ENCODE results near the gene ELMOD1. TPM values are rescaled to one million over a fixed set of nuclear protein-coding genes. Genes with fewer than 3 reads are reported as not detected.

The ELMOD1 gene
- total RNA-seq, 1 donor from 2014 or later, result not detected

GRCh38 chr11:107678632-107678971, 87.7 kb downstream of the ELMOD1 start:
- Mint-ChIP-seq H3K27ac (no peak overlapping the region), H3K4me3 (no peak overlapping the region), H3K36me3 (ENCODE audit: low read depth) (no peaks in the 10 kb centered on the region), H3K4me1 (no peaks in the 10 kb centered on the region), H3K9me3 (no peaks in the 10 kb centered on the region), H3K27me3 (peaks cover 3% of the 10 kb centered on the region)
- intact Hi-C loops (cut with micrococcal nuclease), result no loop called here
- ATAC-seq (ENCODE audit: low read depth), result no peak
- no peak for TF ChIP-seq CTCF (IDR thresholded peaks at IDR 0.05)
- CTCF ChIA-PET, result no interaction called here
- no peak for DNase-seq
- POLR2A ChIA-PET, result no interaction called here

- H3K4me3 Mint-ChIP-seq, result no peak overlapping the region
- ATAC-seq (ENCODE audit: low read depth) (no peak), DNase-seq (no peak)
- H3K36me3 Mint-ChIP-seq (ENCODE audit: low read depth), result no peaks in the 10 kb centered on the region
- H3K9me3 Mint-ChIP-seq, result no peaks in the 10 kb centered on the region
- H3K27ac Mint-ChIP-seq, result no peak overlapping the region
- H3K27me3 Mint-ChIP-seq, result peaks cover 3% of the 10 kb centered on the region
- CTCF ChIA-PET, result no interaction called here
- no peaks in the 10 kb centered on the region for H3K4me1 Mint-ChIP-seq
- POLR2A ChIA-PET, result no interaction called here
- intact Hi-C loops (cut with micrococcal nuclease), result no loop called here
- no peak for TF ChIP-seq CTCF (IDR thresholded peaks at IDR 0.05)
Observed at GRCh38 chr11:107679255-107680024, 88.5 kb downstream of the ELMOD1 start.

GRCh38 chr11:107682171-107682570, 91.2 kb downstream of the ELMOD1 start:
- Mint-ChIP-seq H3K4me3 (no peak overlapping the region), H3K9me3 (no peaks in the 10 kb centered on the region), H3K4me1 (no peaks in the 10 kb centered on the region), H3K36me3 (ENCODE audit: low read depth) (no peaks in the 10 kb centered on the region), H3K27me3 (peaks cover 3% of the 10 kb centered on the region), H3K27ac (no peak overlapping the region)
- intact Hi-C loops (cut with micrococcal nuclease), result no loop called here
- ChIA-PET CTCF (no interaction called here), POLR2A (no interaction called here)
- no peak for ATAC-seq (ENCODE audit: low read depth)
- no peak for TF ChIP-seq CTCF (IDR thresholded peaks at IDR 0.05)
- no peak for DNase-seq

- no peaks in the 10 kb centered on the region for H3K9me3 Mint-ChIP-seq
- no peak for TF ChIP-seq CTCF (IDR thresholded peaks at IDR 0.05)
- ChIA-PET POLR2A (no interaction called here), CTCF (no interaction called here)
- intact Hi-C loops (cut with micrococcal nuclease), result no loop called here
- H3K4me1 Mint-ChIP-seq, result no peaks in the 10 kb centered on the region
- no peak overlapping the region for H3K4me3 Mint-ChIP-seq
- ATAC-seq (ENCODE audit: low read depth), result no peak
- no peak overlapping the region for H3K27ac Mint-ChIP-seq
- H3K36me3 Mint-ChIP-seq (ENCODE audit: low read depth), result no peaks in the 10 kb centered on the region
- peaks cover 3% of the 10 kb centered on the region for H3K27me3 Mint-ChIP-seq
- no peak for DNase-seq
Observed at GRCh38 chr11:107682572-107682971, 91.6 kb downstream of the ELMOD1 start.

DNA sequence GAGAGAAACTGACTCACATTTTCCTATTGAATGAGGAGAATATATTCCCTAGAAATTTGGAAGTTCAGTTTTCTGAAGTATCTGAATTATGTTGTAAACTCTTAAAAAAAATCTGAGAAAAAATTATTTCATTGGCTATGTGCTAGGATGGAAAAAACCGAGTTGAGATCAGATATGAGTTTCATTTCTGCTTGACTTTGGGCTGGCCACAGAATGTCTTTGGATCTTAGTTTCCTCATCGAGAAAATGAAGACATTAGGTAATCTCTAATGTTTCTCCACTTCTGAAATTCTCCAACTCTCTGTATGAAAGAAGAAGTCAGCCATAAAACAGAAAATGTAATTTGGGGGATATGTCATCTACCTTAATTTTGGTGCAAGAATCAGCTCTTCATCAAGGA, 92.1 kb downstream of the ELMOD1 start:
- POLR2A ChIA-PET, result no interaction called here

More for the DNA sequence above, 92.1 kb downstream of the ELMOD1 start:
- no peaks in the 10 kb centered on the region for H3K4me1 Mint-ChIP-seq
- H3K27me3 Mint-ChIP-seq, result peaks cover 3% of the 10 kb centered on the region
- DNase-seq (no peak), ATAC-seq (ENCODE audit: low read depth) (no peak)
- intact Hi-C loops (cut with micrococcal nuclease), result no loop called here
- H3K27ac Mint-ChIP-seq, result no peak overlapping the region
- H3K9me3 Mint-ChIP-seq, result no peaks in the 10 kb centered on the region
- CTCF ChIA-PET, result interaction anchor here (0.6 to 1.1 kb wide), 3 partner anchors 16 to 134 kb away, joined by 3 to 4 read pairs (median 3); no protein-coding TSS in a partner anchor
- no peak for TF ChIP-seq CTCF (IDR thresholded peaks at IDR 0.05)
- no peak overlapping the region for H3K4me3 Mint-ChIP-seq
- no peaks in the 10 kb centered on the region for H3K36me3 Mint-ChIP-seq (ENCODE audit: low read depth)
